ENCODE measurements around the gene TMIGD3.
A peak's percentile ranks its signal among the peaks of the same experiment; 100 is the strongest.

The TMIGD3 gene

DNA sequence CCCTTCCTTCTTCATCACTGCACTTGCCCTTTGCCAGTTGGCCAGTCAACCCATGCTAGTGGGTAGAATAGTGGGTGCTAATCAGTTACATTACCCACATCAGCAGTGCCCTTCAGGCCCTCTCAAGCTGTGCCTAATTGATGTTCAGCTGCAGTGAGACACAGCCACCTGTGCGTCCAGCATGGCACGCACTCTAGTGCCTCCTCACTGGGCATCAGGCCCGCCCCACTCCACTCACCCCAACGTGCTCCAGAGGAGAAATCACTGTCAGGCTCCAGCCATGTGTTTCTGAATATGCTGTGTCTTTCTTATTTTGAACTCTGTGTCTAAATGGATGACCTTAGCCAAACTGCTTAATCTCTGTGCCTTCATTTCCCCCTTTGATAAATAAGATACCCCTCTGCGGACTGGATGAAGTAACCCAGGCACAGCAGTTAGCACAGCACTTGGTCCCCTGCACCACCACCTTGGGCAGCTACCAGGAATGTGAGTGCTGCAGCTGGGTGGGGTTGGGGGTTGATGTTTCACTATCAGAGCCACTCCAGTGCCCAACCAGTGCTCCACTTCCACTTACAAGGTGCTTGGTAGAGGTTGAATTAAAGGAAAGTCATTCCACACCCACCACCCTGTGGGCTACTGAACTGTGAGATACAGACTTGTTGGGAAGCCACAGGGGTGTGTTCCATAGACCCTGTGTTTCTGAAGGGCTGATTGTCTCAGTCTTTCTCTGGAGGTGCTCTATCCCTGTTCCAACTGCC is 8.9 kb upstream of the TMIGD3 start:
- no peak for TF ChIP-seq Cebpa-rat (IDR thresholded peaks at IDR 0.05)
- Histone ChIP-seq H3K4me1 (peaks cover 56 to 94% (median 75%) of the 10 kb centered on the region in 10 experiments), H3K27ac (0 out of 22 replicates have a peak overlapping the region, but pooled peaks of 1 of the 11 experiments have one; percentile 7), H4K20me1 (no peaks in the 10 kb centered on the region), H3K9ac (no peak overlapping the region), H3K4me3 (no peak overlapping the region), H3K4me2 (peak overlapping the region in 5 of 11 experiments; percentile 25 to 99 (median 86); a peak in 8 of 22 replicates), H3K27me3 (no peaks in the 10 kb centered on the region), H3K9me3 (replicated peaks in 1 of 11) (no peaks in the 10 kb centered on the region), H3K36me3 (no peaks in the 10 kb centered on the region)

DNA sequence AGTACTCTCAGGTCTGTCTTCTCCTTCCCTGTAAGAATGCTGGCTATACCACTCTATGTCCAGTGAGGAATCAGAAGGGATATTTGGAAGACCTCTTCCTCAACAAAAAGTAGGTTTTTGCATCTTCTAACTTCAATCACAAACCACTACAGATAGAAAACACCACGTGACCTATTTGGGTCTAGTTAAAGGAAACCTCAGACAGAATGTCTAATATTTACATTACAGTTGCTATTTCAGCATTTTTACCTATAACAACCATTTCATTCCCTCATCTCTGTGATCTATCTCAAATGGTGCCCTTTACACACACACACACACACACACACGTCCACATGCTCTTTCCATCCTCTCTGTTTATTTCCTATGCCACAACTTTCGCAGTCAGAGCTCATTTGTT is 7.9 kb upstream of the TMIGD3 start:
- Histone ChIP-seq H3K36me3 (no peaks in the 10 kb centered on the region), H3K9ac (no peak overlapping the region), H4K20me1 (no peaks in the 10 kb centered on the region), H3K9me3 (replicated peaks in 1 of 11) (no peaks in the 10 kb centered on the region), H3K4me1 (peaks cover 55 to 92% (median 75%) of the 10 kb centered on the region in 10 experiments), H3K27ac (no peak overlapping the region), H3K4me3 (no peak overlapping the region), H3K27me3 (no peaks in the 10 kb centered on the region), H3K4me2 (peak overlapping the region in 6 of 11 experiments; percentile 10 to 99 (median 56); a peak in 11 of 22 replicates)
- no peak for TF ChIP-seq Cebpa-rat (IDR thresholded peaks at IDR 0.05)

DNA sequence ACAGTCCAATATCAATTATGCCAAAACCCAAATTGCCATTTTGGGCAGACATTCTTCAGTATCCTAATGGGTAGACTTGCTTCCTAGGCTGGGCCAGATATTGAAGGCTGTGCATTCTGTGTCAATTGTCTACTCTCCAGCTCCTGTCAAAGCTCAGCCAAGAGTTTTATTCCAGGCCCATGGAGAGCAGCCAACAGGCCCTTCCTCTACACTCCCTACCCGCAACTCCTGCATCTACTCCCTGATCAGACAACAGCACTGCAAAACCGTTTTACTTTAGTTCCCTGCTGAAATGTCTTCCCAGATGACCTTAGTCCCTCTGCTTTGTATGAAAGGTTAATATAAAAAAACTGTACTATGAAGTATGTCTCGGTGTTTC is 6.6 kb upstream of the TMIGD3 start:
- Histone ChIP-seq H3K4me2 (peak overlapping the region; percentile 86 to 99 (median 91); a peak in 19 of 22 replicates), H3K9ac (no peak overlapping the region), H3K4me3 (no peak overlapping the region), H3K4me1 (peaks cover 55 to 92% (median 75%) of the 10 kb centered on the region in 10 experiments), H3K9me3 (replicated peaks in 1 of 11) (no peaks in the 10 kb centered on the region), H3K27me3 (no peaks in the 10 kb centered on the region), H3K27ac (peak overlapping the region in 8 of 11 experiments; percentile 98 to 100 (median 100); a peak in 11 of 22 replicates), H4K20me1 (no peaks in the 10 kb centered on the region), H3K36me3 (no peaks in the 10 kb centered on the region)
- no peak for TF ChIP-seq Cebpa-rat (IDR thresholded peaks at IDR 0.05)

DNA sequence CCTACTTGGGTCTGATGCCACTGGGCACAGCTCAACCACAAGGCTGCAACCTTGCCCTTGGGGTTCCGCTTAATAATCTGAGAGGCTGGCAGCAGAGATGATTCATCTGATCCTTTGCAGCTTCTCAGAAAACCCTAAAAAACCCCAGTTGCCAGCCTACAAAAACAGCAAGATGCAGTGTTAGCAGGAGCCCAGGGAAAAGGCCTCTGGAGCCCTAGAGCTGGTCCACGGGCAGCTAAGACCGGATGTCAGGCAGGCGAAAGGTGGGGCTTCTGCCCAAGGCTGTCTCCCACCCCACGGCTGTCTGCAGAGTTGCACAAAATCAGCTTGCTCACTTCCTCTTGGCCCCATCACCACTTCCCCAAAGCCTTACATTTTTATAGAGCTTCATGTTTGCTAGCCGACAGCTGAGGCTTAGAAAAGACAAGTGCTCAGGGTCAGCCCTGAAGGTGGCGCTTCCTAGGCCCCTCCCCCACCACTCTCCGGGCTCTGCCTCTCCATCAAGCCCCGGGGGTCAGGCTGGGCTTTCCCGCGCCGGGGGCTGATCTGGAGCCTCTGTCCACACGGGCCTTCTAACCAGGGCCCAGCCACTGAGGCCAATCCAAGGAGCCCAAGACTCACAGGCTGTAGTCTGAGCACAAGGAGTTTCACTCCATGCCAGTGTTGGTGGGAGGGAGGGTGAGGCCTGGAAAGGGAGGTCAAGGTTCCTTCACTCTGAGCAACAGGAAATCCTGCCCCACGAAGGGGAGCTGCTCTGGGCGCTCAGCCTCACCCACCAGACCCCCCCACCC is 4.2 kb upstream of the TMIGD3 start:
- Histone ChIP-seq H3K4me1 (peaks cover 68 to 94% (median 83%) of the 10 kb centered on the region in 10 experiments), H3K4me3 (peak overlapping the region; percentile 29 to 67 (median 54); a peak in 18 of 20 replicates), H3K27me3 (no peaks in the 10 kb centered on the region), H3K9me3 (replicated peaks in 1 of 11) (no peaks in the 10 kb centered on the region), H3K27ac (peak overlapping the region; percentile 96 to 100 (median 99)), H4K20me1 (no peaks in the 10 kb centered on the region), H3K36me3 (no peaks in the 10 kb centered on the region), H3K4me2 (peak overlapping the region; percentile 86 to 99 (median 91)), H3K9ac (peak overlapping the region; percentile 90 to 98 (median 95))
- TF ChIP-seq Cebpa-rat (IDR thresholded peaks at IDR 0.05): peak in 9 of 11 experiments; percentile 6 to 95 (median 89); a peak in 18 of 22 replicates

DNA sequence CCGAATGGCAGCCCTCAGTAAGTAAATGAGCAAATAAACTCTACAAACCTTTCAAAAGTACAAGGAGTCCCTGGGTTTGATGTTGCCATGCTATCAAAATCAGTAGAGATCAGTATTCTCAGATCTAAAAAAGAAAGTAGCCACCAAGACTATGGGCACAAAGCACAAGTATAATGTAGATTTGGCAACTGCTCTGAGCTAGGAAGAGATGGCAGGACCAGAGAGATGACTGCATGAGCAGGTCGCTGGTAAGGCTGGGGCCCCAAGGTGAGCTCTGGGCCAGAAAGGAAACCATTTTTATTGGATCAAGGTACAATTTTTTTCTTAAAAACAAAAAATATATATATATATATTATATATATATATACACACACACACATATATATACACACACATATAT is 3.1 kb upstream of the TMIGD3 start:
- Histone ChIP-seq H3K4me1 (peaks cover 68 to 85% (median 80%) of the 10 kb centered on the region in 10 experiments), H3K27ac (peak overlapping the region; percentile 87 to 100 (median 99)), H3K9ac (peak overlapping the region; percentile 3 to 98 (median 66); a peak in 21 of 22 replicates), H3K36me3 (no peaks in the 10 kb centered on the region), H3K4me2 (peak overlapping the region; percentile 62 to 97 (median 88)), H3K27me3 (no peaks in the 10 kb centered on the region), H4K20me1 (no peaks in the 10 kb centered on the region), H3K4me3 (no peak overlapping the region), H3K9me3 (replicated peaks in 1 of 11) (no peaks in the 10 kb centered on the region)
- TF ChIP-seq Cebpa-rat (IDR thresholded peaks at IDR 0.05): no peak

DNA sequence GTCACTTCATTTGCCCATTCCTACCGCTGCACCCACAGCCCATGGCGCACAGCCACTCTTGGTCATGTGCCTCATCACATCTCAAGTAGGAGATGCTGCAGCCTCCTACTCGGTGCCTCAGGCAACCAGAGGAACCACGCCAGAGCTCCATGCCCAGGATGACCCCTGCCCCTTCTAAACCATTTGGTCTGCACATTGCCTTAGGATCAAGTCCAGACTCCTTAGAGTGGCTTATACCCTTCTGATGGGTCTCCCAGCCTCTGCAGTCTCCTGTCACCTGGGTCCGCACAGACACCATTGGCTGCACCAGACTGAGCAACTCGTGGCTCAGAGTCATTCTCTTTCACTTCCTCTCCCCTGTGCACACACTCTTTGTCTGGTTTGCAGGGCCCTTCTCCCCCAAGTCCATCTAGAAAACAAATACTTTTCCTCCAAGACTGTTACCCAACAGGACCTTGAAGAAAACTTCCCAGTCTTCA is 2.2 kb upstream of the TMIGD3 start:
- H3K27me3 ChIP-seq: no peaks in the 10 kb centered on the region
- H3K4me1 ChIP-seq: peaks cover 68 to 85% (median 73%) of the 10 kb centered on the region in 10 experiments
- TF ChIP-seq Cebpa-rat (IDR thresholded peaks at IDR 0.05): no peak
- peak overlapping the region; percentile 87 to 100 (median 99) for H3K27ac ChIP-seq
- peak overlapping the region; percentile 2 to 98 (median 66); a peak in 20 of 22 replicates for H3K9ac ChIP-seq
- no peaks in the 10 kb centered on the region for H3K36me3 ChIP-seq
- no peak overlapping the region for H3K4me3 ChIP-seq
- peak overlapping the region; percentile 62 to 97 (median 88) for H3K4me2 ChIP-seq
- H4K20me1 ChIP-seq: no peaks in the 10 kb centered on the region
- H3K9me3 ChIP-seq (replicated peaks in 1 of 11): no peaks in the 10 kb centered on the region

DNA sequence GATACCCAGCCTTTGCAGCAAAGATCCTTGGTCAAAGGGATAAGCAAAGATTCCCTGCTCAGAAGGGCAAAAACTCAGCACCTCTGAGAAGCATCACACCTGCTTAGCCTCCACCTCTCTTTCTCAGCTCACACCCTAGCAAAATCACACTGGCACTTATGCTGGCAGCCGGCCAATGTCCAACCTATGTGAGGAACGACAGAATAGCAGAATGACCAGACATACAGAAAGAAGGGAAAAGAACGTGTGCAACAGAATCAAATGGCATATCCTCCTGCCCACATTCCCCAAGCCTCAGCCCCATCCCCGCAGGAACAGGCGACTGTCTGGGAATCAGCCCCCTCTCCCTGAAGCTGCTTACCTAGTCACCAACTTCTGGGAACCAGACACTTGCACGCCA is 664 bp upstream of the TMIGD3 start:
- no peak for TF ChIP-seq Cebpa-rat (IDR thresholded peaks at IDR 0.05)
- Histone ChIP-seq H3K9me3 (replicated peaks in 1 of 11) (no peaks in the 10 kb centered on the region), H3K4me3 (peak overlapping the region in 3 of 10 experiments; percentile 25 to 46 (median 35); a peak in 1 of 20 replicates), H3K27me3 (no peaks in the 10 kb centered on the region), H4K20me1 (no peaks in the 10 kb centered on the region), H3K9ac (peak overlapping the region in 5 of 11 experiments; percentile 38 to 94 (median 40); a peak in 10 of 22 replicates), H3K27ac (peak overlapping the region in 10 of 11 experiments; percentile 2 to 100 (median 99); a peak in 19 of 22 replicates), H3K4me1 (peaks cover 57 to 85% (median 61%) of the 10 kb centered on the region in 10 experiments), H3K36me3 (peaks cover 0 to 10% (median 0%) of the 10 kb centered on the region in 11 experiments; a peak in 4 of 22 replicates), H3K4me2 (peak overlapping the region; percentile 62 to 97 (median 87))

DNA sequence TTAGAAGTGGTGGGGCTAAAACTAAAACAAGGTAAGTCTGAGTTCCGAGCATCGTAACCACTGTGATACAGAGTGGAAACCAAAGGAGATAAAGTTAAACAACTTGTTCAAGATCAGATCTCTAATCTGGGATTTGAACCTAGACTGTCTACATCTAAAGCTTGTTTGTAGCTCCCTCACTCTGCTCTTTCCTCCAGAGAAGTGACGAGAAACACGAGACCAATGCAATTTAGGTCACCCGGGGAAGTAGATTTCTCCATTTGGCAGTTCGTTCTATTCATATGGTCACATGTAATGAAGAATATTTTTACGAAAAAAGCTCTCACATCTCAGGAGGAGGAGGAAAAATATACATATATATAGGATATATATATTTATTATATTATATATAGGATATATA is 1.8 kb downstream of the TMIGD3 start:
- no peaks in the 10 kb centered on the region for H4K20me1 ChIP-seq
- peak overlapping the region in 1 of 11 experiments; percentile 42; a peak in 1 of 22 replicates for H3K9ac ChIP-seq
- peaks cover 38 to 94% (median 48%) of the 10 kb centered on the region in 10 experiments for H3K4me1 ChIP-seq
- TF ChIP-seq Cebpa-rat (IDR thresholded peaks at IDR 0.05): no peak
- H3K4me3 ChIP-seq: peak overlapping the region in 3 of 10 experiments; percentile 12 to 51 (median 26); a peak in 5 of 20 replicates
- peaks cover 0 to 10% (median 0%) of the 10 kb centered on the region in 11 experiments; a peak in 4 of 22 replicates for H3K36me3 ChIP-seq
- peak overlapping the region in 4 of 11 experiments; percentile 1 to 81 (median 63); a peak in 6 of 22 replicates for H3K4me2 ChIP-seq
- H3K9me3 ChIP-seq (replicated peaks in 1 of 11): peaks cover 0 to 3% (median 0%) of the 10 kb centered on the region in 11 experiments; a peak in 3 of 22 replicates
- H3K27me3 ChIP-seq: no peaks in the 10 kb centered on the region
- H3K27ac ChIP-seq: no peak overlapping the region
